GM23338 (cell line): ENCODE results near the gene PAEP. TPM values are rescaled to one million over a fixed set of nuclear protein-coding genes. Genes with fewer than 3 reads are reported as not detected.
A peak's percentile ranks its signal among the peaks of the same experiment; 100 is the strongest.

ENCODE experiments used
- ATAC-seq: fragments of 200-7000 bp; cut with Tn5 transposase; 3 replicates; pipeline ENCODE4 v1.9.1; 2020
- DNase-seq: peaks from one replicate; pipeline ENCODE4 v3.0.0-alpha.2; 2015; ENCODE audit warnings: low spot score
- H2AFZ ChIP-seq: fragments of 200-600 bp; sonication (generic); 2 replicates; pipeline ENCODE4 v1.8.0; 2016; ENCODE audit warnings: antibody characterized with exemption, mild to moderate bottlenecking, moderate library complexity
- H3F3A ChIP-seq: fragments of 200-600 bp; sonication (generic); replicated peaks from 2 replicates; pipeline ENCODE4 v1.8.0; 2017; ENCODE audit warnings: antibody characterized with exemption, mixed run types, low read depth
- H3K27ac ChIP-seq: fragments of 200-600 bp; sonication (generic); 2 replicates; pipeline ENCODE4 v1.6.1; 2016; ENCODE audit warnings: low read depth
- H3K27me3 ChIP-seq: fragments of 200-600 bp; sonication (generic); 2 replicates; pipeline ENCODE4 v1.8.0; 2016; ENCODE audit warnings: mild to moderate bottlenecking, mixed run types, moderate library complexity; ENCODE audit not compliant: insufficient read depth
- H3K36me3 ChIP-seq: fragments of 200-600 bp; sonication (generic); 2 replicates; pipeline ENCODE4 v1.8.0; 2016; ENCODE audit warnings: mild to moderate bottlenecking; ENCODE audit not compliant: insufficient read depth
- H3K4me1 ChIP-seq: fragments of 200-600 bp; sonication (generic); 2 replicates; pipeline ENCODE4 v1.8.0; 2016; ENCODE audit warnings: mild to moderate bottlenecking, moderate library complexity; ENCODE audit not compliant: insufficient read depth
- H3K4me2 ChIP-seq: fragments of 200-600 bp; sonication (generic); 2 replicates; pipeline ENCODE4 v1.7.1; 2017; ENCODE audit warnings: mixed run types
- H3K4me3 ChIP-seq: fragments of 200-600 bp; sonication (generic); 2 replicates; pipeline ENCODE4 v1.6.1; 2016; ENCODE audit warnings: mixed run types
- H3K79me2 ChIP-seq: fragments of 200-600 bp; sonication (generic); replicated peaks from 2 replicates; pipeline ENCODE4 v1.8.0; 2017; ENCODE audit warnings: mild to moderate bottlenecking; ENCODE audit not compliant: insufficient read depth
- H3K9me2 ChIP-seq: fragments of 200-600 bp; sonication (generic); 2 replicates; pipeline ENCODE4 v1.8.0; 2017; ENCODE audit not compliant: insufficient read depth
- H4K20me1 ChIP-seq: fragments of 200-600 bp; sonication (generic); replicated peaks from 2 replicates; pipeline ENCODE4 v1.8.0; 2017; ENCODE audit warnings: mild to moderate bottlenecking; ENCODE audit not compliant: insufficient read depth
- H3K27ac Mint-ChIP-seq: 2 replicates; pipeline ENCODE4 v1.8.0; 2020; ENCODE audit warnings: inconsistent platforms, mild to moderate bottlenecking, moderate library complexity, mixed read lengths
- H3K27me3 Mint-ChIP-seq: 3 replicates; pipeline ENCODE4 v1.8.0; 2022; ENCODE audit warnings: low read depth, mild to moderate bottlenecking, moderate library complexity, mixed read lengths, inconsistent platforms; ENCODE audit not compliant: insufficient read depth, poor library complexity
- H3K36me3 Mint-ChIP-seq: 3 replicates; pipeline ENCODE4 v1.8.0; 2021; ENCODE audit warnings: low read depth, mild to moderate bottlenecking, inconsistent platforms, moderate library complexity, mixed read lengths
- H3K4me1 Mint-ChIP-seq: 3 replicates; pipeline ENCODE4 v1.8.0; 2020; ENCODE audit warnings: mild to moderate bottlenecking, inconsistent platforms, mixed read lengths
- H3K4me3 Mint-ChIP-seq: 3 replicates; pipeline ENCODE4 v1.8.0; 2021; ENCODE audit warnings: moderate library complexity, mild to moderate bottlenecking, inconsistent platforms, mixed read lengths
- H3K9me3 Mint-ChIP-seq: 3 replicates; pipeline ENCODE4 v1.8.0; 2020; ENCODE audit warnings: moderate library complexity, mild to moderate bottlenecking, inconsistent platforms, mixed read lengths
- CREB1 ChIP-seq: fragments of 250-450 bp; sonication (Bioruptor Pico); IDR thresholded peaks from 2 replicates; pipeline ENCODE4 v1.5.0; 2020; ENCODE audit warnings: low read depth, mild to moderate bottlenecking, moderate library complexity
- EZH2phosphoT487 ChIP-seq: fragments of 200-600 bp; sonication (generic); IDR thresholded peaks from one replicate; pipeline ENCODE4 v1.8.1; 2018; ENCODE audit warnings: antibody characterized with exemption; ENCODE audit not compliant: unreplicated experiment
- POLR2AphosphoS5 ChIP-seq: IDR thresholded peaks from 2 replicates; pipeline ENCODE4 v1.6.1; 2016; ENCODE audit warnings: antibody characterized with exemption, low read depth
- STAT1 ChIP-seq: IDR thresholded peaks from one replicate; pipeline ENCODE4 v1.6.1; 2016; ENCODE audit warnings: antibody characterized with exemption; ENCODE audit not compliant: unreplicated experiment
- ZNF114 ChIP-seq: fragments of 250-450 bp; sonication (Bioruptor Pico); IDR thresholded peaks from 2 replicates; pipeline ENCODE4 v1.5.0; 2020; ENCODE audit warnings: mild to moderate bottlenecking, moderate library complexity
- ZNF331 ChIP-seq: fragments of 250-450 bp; sonication (Bioruptor Pico); IDR thresholded peaks from 2 replicates; pipeline ENCODE4 v1.5.0; 2020; ENCODE audit warnings: low read depth, mild to moderate bottlenecking, moderate library complexity
- ZNF462 ChIP-seq: fragments of 250-450 bp; sonication (Bioruptor Pico); IDR thresholded peaks from 2 replicates; pipeline ENCODE4 v1.5.0; 2020; ENCODE audit warnings: mild to moderate bottlenecking, moderate library complexity
- polyA plus RNA-seq: library from polyadenylated mRNA; unstranded; fragments of >200 nt; fragmentation: Nextera tagmentation; extraction: Ambion mirVana; gene quantifications from 2 replicates; pipeline ENCODE4 v1.2.1, GENCODE V29; 2016
- total RNA-seq: library from RNA; depleted of rRNA; stranded (reverse); fragments of >200 nt; shearing (Covaris generic); gene quantifications from 2 replicates; pipeline ENCODE4 v1.2.3, GENCODE V29; 2014
- TF ChIP-seq, protein P1 (sequence below): IDR thresholded peaks from 2 replicates; pipeline ENCODE4 v1.6.1; 2016; ENCODE audit warnings: antibody characterized with exemption

The PAEP gene
- total and polyA plus RNA-seq, 2 experiments from 2014 or later: not detected

- Mint-ChIP-seq H3K27me3 (no peaks in the 10 kb centered on the region), H3K27ac (no peak overlapping the region), H3K9me3 (peaks cover 5% of the 10 kb centered on the region; the same call in 1 of the 3 replicates), H3K36me3 (no peaks in the 10 kb centered on the region; the same call in 2 of the 3 replicates), H3K4me1 (no peaks in the 10 kb centered on the region), H3K4me3 (no peak overlapping the region)
- no peaks in the 10 kb centered on the region for H3F3A ChIP-seq
- ATAC-seq (peak; percentile 59), DNase-seq (peak; percentile 16)
- H3K36me3 ChIP-seq: no peaks in the 10 kb centered on the region
- H3K79me2 ChIP-seq: no peaks in the 10 kb centered on the region
- 0 out of 2 replicates have a peak, but pooled peaks cover 2% of the 10 kb centered on the region for H3K9me2 ChIP-seq
- no peak overlapping the region for H3K27ac ChIP-seq
- H3K4me1 ChIP-seq: no peaks in the 10 kb centered on the region; the same call in 1 of the 2 replicates
- H2AFZ ChIP-seq: 0 out of 2 replicates have a peak overlapping the region, but pooled peaks have one; percentile 43
- no peak overlapping the region for H3K4me2 ChIP-seq
- no peaks in the 10 kb centered on the region for H4K20me1 ChIP-seq
- H3K27me3 ChIP-seq: no peaks in the 10 kb centered on the region
- no peak for TF ChIP-seq ZNF114 (CRISPR knock-in tag)
- TF ChIP-seq POLR2AphosphoS5: no peak
- TF ChIP-seq, protein P1, sequence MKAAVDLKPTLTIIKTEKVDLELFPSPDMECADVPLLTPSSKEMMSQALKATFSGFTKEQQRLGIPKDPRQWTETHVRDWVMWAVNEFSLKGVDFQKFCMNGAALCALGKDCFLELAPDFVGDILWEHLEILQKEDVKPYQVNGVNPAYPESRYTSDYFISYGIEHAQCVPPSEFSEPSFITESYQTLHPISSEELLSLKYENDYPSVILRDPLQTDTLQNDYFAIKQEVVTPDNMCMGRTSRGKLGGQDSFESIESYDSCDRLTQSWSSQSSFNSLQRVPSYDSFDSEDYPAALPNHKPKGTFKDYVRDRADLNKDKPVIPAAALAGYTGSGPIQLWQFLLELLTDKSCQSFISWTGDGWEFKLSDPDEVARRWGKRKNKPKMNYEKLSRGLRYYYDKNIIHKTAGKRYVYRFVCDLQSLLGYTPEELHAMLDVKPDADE: no peak
- TF ChIP-seq EZH2phosphoT487: no peak
- no peak overlapping the region for H3K4me3 ChIP-seq
Observed at GRCh38 chr9:135555910-135556309, 5.6 kb upstream of the PAEP start.

DNA sequence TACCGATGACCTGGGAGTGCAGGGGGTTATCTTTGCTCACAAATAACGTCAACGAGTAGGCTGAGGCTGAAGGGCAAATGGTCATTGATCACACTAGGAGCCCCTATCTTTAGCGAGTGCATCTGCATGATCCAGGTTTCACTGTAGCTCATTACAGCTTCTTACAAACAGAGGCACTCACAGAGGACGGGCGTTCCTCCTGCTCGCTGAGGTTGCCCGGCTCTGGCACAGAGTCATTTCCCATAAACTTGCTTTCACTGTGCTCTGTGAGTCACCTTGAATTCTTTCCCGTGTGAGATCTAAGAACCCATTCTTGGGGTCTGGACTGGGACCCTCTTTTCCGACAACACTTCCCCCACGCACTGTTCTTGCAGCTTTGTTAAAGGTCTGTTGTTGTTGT, 1.9 kb upstream of the PAEP start:
- Histone ChIP-seq H3K4me2 (no peak overlapping the region), H3F3A (no peaks in the 10 kb centered on the region), H3K79me2 (no peaks in the 10 kb centered on the region), H2AFZ (no peak overlapping the region), H4K20me1 (no peaks in the 10 kb centered on the region), H3K27ac (no peak overlapping the region), H3K27me3 (no peaks in the 10 kb centered on the region), H3K36me3 (no peaks in the 10 kb centered on the region), H3K4me3 (no peak overlapping the region), H3K9me2 (0 out of 2 replicates have a peak, but pooled peaks cover 2% of the 10 kb centered on the region), H3K4me1 (no peaks in the 10 kb centered on the region; the same call in 1 of the 2 replicates)
- Mint-ChIP-seq H3K27ac (no peak overlapping the region), H3K9me3 (no peaks in the 10 kb centered on the region; the same call in 2 of the 3 replicates), H3K4me1 (no peaks in the 10 kb centered on the region), H3K27me3 (peaks cover 2% of the 10 kb centered on the region), H3K4me3 (no peak overlapping the region), H3K36me3 (no peaks in the 10 kb centered on the region)
- ATAC-seq: no peak
- TF ChIP-seq POLR2AphosphoS5 (no peak), ZNF331 (no peak), CREB1 (no peak), STAT1 (no peak)
- DNase-seq: no peak

DNA sequence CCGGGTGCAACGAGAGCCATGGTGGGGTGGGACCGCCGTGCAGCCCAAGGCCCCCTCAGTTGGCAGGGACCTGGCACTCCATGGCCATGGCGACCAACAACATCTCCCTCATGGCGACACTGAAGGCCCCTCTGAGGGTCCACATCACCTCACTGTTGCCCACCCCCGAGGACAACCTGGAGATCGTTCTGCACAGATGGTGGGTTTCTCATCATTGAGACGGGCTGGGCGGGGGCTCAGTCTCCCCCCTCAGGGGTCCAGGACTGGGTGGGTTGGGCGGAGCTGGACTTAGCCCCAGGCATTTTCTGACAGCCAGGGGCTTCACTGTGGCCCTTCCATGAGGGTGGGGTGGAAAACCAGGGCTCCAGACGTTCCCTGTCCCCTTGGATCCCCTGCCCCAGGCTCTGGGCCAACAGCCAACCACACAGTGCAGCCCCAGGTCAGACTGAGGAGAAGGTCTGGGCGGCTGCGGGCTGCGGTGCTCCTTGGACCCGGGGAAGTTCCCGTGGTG, 734 bp downstream of the PAEP start:
- H3K27me3 Mint-ChIP-seq: peaks cover 6% of the 10 kb centered on the region
- Histone ChIP-seq H3K27ac (no peak overlapping the region), H3K4me3 (no peak overlapping the region), H3K4me2 (no peak overlapping the region), H3K9me2 (no peaks in the 10 kb centered on the region), H3K27me3 (no peaks in the 10 kb centered on the region), H2AFZ (no peak overlapping the region), H4K20me1 (no peaks in the 10 kb centered on the region), H3F3A (no peaks in the 10 kb centered on the region), H3K79me2 (no peaks in the 10 kb centered on the region), H3K4me1 (no peaks in the 10 kb centered on the region), H3K36me3 (no peaks in the 10 kb centered on the region)
- H3K4me1 Mint-ChIP-seq: 0 out of 3 replicates have a peak, but pooled peaks cover 3% of the 10 kb centered on the region
- no peak for DNase-seq
- no peak overlapping the region for H3K27ac Mint-ChIP-seq
- no peak for ATAC-seq
- H3K36me3 Mint-ChIP-seq: no peaks in the 10 kb centered on the region
- H3K9me3 Mint-ChIP-seq: no peaks in the 10 kb centered on the region
- no peak overlapping the region for H3K4me3 Mint-ChIP-seq
- TF ChIP-seq ZNF462 (CRISPR knock-in tag): no peak
- no peak for TF ChIP-seq CREB1
